GM21619 (cell line): ENCODE results near the gene TSPAN2.
A peak's percentile ranks its signal among the peaks of the same experiment; 100 is the strongest.

ENCODE experiments used
- ATAC-seq: cut with Tn5 transposase; IDR thresholded peaks from one replicate; pipeline ENCODE4 v1.9.1; 2021; ENCODE audit not compliant: unreplicated experiment

TSPAN2 gene

DNA sequence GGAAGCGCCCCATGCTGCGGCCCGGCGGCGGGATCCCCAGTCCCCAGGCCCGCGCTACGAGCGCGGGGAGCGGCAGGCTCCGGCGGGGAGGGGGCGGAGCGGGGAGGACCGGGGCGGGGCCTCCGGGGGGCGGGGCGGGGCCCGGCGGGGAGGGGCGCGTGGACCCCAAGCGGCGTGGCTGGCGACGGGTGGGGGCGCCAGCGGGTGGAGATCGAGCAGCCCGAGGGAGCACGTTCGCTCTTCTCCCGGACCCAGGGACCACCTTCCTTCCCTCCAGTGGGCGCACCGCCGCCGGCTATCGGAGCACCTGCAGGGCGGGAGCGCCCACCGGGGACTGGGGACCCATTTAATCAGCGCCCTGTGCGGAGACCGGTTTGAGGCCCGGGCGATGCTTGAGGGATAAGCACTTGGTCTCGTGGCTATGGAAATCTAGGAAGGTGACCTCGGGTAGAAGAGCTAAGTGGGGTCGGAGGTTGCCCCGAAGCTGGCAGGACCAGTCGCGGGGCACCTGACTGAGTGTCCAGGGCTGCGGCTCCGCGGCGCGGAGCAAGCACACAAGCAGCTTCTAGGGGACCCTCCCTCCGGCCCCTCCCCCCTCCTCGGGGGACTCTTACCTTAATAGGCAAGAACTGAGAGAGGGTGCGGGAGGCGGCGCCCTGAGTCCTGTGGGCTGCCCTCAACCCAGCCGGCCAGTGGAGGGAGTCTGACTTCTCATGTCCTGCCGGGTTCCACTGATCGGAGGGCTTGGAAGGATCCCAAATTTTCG, at the start of gene TSPAN2:
Gene TSPAN2, minus strand, starts transcription at position 84 of the 766 bp plus-strand sequence. Its CDS starts 71 bp downstream, at position 13.
- no peak for ATAC-seq

DNA sequence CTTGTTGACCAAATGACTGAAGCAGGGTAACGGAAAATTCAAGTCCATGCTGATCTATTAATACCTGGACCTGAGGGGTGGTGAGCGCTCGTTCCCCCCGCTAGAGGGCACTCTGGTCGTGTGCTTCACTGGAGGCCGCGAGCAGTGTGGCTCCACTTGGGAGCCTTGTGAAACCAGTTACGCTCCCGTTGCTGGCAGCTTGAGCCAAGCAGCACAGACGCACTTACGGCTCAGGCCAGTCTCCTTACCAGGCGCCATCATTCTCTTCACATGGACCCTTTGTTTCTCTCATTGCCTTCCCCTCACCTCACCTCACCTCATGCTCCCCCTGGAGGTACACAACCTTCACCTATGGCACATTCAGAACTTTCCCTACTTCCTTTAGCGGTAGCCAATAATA, 49.7 kb upstream of the TSPAN2 start:
- peak; percentile 86 for ATAC-seq

DNA sequence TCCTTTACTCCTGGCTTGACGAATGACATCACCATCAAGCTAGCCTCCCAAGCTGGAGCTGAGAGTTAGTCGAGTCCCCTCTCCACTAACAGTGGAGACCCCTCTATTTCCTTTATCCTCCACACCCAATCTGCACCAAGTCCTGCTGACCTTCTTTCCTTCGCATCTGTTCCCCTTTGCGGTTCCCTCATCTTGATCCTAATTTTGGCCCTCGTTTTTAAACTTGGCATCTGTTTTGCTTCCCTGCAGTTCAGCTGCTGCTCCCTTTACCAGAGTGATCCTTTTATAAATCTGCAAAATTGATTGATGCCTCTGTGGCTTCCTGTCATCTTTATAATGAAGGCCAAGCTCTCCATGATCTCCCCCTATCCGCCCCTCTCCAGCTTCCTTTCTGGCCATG, 49.0 kb upstream of the TSPAN2 start:
- no peak for ATAC-seq

DNA sequence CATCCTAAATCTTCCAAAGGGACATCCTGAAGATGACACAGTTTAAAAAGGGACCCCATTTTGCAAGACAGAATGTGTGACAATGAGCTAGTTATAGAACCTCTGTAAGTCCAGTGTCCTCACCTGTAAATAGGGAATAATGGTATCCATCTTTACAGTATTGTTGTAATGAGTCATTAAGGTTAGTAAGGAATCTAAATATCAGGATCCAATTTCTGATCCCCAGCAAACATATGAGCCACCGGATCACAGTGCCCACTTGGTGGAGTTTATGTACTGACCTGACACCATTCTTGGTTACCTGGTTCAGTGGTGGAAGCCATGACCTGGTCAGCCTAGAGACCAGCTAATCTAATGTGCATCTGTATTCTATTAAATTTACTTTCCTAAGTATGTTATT, 47.9 kb upstream of the TSPAN2 start:
- no peak for ATAC-seq

DNA sequence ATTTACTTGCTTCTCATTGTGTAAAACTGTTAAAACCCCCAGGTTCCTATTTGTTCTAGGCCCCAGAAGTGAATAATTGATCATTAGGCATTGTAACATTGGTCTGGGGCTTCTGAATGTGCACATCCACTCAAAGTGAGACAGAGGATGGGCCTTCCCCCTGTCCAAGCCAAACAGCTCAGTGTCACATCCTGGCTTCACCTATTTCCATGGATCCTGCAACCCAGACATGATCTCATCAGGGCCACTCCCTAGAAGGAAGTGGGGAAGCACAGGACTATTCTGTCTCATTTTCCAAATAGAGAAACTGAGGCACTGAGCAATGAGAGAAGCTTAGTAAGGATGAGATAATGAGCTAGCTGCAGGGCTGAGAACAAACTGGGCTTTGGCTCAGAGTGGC, 47.4 kb upstream of the TSPAN2 start:
- ATAC-seq, result no peak

DNA sequence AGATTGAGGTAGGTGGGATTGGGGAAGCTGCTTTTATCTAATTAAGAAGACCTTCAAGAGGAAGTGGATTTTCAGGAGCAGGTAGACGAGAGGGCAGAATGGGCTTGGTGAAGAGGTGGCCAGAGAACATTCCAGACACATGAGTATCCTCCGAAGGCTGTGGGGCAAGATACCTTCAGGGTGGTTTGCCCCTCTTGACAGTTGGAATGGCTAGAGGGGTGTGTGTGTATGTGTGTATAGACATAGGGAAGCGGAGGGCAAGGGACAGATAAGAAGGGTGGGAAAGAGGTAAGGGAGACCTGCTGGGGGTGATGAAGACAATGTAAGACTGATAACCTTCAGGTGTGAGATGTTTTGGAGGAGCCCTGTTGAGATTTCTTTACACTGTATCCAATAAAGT, 46.8 kb upstream of the TSPAN2 start:
- ATAC-seq, result no peak

DNA sequence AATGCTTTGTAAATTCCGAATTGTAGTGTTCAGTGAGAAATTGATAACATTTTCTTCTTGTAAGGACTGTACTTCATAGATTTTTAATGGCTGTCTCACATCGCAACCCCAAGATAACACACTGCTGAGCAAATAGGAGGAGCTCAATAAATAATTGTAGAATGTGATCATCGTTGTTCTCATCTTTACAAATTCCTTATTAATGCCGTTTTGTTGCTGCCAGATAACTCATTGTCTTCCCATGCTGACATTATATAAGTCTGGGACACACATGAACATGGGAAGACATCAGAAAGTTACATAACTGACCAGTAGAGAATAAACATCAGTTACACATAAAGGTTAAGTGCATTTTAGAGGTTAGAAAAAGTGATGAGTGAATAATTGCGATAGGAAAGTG, 46.4 kb upstream of the TSPAN2 start:
- ATAC-seq, result no peak

DNA sequence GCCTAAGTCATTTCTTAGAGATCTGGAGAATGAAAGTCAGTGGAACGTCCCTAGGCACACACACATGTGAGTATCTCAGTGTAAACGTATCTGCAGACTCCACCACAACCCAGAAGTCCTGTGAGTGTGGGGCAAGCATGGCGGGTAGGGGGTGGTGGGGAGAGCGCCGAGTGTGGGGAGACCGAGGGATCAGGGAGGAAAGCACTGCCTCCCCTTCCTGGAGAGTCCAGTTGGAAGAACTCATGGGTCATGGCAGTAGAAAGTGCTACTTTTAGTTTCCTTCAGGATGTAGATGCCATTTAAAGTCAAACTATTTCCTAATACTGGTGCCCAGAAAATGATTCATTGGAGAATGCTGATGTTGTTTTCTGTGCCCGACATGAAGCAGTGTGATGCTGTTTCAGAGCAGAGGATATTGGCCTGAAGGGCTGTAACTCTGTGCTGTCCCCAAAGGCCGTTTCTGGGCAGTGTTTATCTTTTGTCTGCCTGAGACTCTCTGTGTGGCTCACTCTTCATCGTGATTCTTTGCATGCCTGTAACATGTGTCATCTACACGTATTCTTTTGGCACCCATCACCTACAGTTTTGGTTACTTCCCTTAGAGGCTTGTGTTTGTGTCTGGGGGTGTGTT, 45.7 kb upstream of the TSPAN2 start:
- no peak for ATAC-seq

DNA sequence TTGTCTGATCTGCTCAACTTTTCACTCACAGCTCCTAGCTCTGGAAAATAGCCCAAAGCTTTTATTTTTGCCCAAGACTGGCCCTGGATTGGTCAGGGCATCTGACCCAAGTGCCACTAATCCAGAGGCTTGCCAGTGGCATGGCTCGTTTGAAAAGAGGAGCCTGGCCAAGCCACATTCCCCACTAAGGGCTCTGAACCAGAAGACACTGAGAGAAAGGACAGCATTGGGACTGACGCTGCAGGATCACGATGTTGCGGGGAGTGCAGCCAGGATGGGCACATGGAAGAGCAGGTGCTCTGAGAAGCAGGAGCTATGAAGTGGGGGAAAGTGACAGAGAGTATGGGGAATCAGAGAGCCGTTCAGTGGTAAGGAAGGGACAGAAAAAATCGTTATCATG, 44.9 kb upstream of the TSPAN2 start:
- no peak for ATAC-seq

DNA sequence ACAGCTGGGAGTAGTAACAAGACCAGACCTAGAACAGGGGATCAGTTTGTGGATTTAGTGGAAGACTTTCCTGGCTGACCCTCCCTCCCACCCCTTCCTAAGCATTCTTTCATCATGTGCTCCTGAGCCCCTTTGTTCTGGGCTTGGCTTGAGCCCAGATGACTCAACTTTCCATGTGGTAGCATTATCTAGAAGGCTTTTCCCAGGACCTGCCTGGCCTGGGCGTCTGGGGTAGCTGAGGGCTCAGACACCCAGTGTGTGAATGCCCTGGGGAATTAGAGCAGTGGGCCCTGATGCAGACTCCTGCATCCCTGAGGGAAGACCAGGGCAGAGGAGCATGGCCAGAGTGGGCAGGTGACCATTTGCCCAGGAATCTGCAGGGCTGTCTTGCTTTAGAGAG, 44.1 kb upstream of the TSPAN2 start:
- no peak for ATAC-seq

DNA sequence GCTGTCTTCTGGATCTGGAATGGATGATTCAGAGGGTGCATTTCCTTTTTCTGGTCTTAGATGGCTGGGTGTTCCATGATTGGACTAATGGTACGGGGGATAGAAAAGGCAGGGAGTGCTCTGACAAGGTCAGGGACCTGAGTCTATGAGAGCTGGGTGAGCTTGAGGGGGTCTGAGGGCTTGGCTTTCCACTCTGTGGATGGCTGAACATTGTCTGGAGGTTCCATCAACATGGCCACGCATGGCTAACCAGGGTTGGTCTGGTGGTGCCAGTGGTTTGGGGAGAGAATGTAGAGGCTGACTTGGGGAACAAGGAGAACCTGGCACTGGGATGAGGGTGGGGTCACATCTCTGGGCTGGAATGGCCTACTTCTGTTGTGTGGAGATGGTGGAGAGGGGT, 41.5 kb upstream of the TSPAN2 start:
- no peak for ATAC-seq

DNA sequence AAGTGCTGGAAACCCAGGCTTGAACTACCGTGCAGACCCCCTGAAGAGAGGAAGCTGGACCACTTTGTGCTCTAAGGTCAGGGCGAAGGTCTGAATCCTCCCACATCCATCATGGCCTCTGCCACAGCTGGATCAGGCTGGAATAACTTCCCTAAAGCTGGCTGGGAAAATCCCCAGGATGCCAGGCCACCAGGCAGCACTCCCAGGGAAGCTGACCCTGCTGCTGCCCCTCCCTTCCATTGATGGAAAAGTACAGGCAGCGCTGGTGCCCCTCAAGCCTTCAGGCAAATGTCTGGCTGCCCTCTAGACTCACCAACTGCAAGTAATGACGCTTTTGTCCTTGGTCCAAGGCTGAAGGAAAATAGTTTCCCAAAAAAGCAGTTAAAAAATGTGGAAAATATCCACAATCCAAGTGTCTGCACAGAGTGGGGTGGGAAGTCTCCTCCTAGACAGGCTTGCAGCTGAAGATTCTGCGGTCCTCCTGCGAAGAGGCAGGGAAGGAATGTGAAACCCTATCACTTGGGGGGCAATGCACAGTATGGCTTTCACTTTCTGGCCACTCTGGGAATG, 39.9 kb upstream of the TSPAN2 start:
- ATAC-seq, result no peak

DNA sequence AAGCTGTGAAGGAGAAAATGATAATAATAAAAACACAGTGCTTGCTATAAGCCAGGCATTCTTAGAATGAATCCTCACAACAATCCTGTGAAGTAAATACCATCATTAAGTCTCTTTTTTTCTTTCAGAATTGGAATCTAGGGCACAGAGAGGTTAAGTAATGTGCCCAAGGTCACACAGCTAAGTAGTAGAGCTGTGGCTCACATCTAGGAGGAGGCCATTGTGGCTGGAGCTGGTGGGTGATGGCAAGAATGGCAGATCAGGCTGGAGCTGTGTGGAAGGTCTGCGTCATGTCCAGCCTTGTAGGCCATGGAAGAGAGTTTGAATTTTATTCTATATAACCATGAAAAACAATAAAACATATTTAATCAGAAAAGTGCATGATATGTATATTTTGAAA, 38.2 kb upstream of the TSPAN2 start:
- ATAC-seq, result no peak

DNA sequence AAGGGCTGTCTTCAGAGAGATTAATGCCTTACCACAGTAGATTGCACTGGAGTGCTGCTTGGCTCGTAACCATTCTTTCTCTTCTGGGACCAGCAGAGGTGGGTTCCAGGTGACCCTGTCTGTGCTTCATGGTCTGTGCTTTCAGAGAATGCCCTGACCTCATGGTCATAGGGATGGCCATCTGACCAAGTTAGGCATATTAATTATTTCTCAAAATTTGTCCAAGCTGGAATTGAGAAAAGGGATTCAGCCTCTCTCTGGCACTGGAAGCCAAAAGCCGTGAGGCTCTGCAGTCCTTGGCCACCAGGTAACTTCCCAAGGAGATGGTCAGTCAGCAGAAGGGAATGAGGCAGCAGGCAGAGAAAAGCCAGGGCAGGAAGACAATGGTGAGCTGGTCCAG, 37.2 kb upstream of the TSPAN2 start:
- no peak for ATAC-seq

DNA sequence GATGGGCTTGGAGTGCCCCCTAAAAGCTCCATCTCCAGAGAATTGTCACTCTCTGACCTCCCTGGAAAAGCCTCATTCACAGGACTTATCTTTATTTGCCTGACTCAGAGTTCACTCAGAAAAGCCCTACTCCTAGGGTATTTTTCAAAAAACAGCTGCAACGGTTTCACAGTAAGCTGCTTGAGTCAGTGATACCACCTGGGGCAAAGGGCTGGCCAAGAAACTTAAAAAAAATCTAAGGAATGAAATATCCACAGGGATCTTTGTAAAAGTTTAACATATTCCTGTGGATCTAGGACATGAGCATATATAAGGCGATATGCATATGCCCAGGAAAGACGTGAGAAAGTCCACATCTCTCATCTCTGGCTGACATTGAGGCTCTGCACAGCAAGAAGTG, 33.8 kb upstream of the TSPAN2 start:
- ATAC-seq, result no peak

DNA sequence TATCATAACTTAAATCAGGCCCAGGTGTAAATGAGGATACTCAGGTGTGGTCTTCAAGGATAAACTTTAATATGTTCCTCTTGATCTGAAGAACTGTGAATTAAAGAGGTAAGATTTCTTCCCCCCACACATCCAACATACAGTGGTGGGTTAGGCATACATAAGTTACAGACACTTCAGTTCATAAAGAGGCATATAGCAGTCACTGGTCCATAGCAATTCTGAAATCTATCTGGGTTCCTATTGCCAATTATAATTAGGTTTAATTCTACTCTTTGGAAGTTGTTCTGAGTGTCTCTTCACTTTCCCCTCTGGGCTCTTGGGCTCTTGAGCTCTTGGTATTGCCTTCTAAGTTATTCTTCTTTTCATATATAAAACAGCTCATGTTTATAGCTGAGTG, 32.5 kb upstream of the TSPAN2 start:
- ATAC-seq, result no peak

DNA sequence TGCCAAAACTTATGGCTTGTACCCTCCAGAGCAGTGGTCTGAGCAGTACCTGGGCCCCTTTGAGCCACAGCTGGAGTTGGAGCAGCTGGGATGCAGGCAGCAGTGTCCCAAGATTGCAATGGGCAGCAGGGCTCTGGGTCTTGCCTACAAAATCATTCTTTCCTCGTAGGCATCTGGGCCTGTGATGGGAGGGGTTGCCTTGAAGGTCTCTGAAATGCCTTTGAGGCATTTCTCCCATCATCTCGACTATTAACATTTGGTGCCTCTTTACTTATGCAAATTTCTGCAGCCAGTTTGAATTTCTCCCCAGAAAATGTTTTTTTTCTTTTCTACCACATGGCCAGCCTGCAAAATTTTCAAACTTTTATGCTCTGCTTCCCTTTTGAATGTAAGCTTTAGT, 31.0 kb upstream of the TSPAN2 start:
- ATAC-seq, result no peak

DNA sequence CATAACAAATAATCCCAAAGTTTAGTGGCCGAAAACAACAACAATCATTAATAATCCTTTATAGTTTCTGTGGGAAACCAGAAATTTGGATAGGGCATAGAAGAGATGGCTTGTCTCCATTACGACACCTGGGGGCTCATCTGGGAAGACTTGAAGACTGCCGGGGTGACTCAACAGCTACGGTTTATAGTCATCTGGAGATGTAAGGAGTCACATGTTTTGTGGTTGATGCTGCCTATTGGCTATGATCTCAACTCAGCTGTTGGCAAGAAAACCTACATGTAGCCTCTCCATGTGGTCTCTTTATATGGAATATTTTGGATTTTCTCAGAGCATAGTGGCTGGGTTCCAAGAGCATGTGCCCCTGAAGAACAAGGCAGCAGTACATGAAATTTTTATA, 29.3 kb upstream of the TSPAN2 start:
- no peak for ATAC-seq

DNA sequence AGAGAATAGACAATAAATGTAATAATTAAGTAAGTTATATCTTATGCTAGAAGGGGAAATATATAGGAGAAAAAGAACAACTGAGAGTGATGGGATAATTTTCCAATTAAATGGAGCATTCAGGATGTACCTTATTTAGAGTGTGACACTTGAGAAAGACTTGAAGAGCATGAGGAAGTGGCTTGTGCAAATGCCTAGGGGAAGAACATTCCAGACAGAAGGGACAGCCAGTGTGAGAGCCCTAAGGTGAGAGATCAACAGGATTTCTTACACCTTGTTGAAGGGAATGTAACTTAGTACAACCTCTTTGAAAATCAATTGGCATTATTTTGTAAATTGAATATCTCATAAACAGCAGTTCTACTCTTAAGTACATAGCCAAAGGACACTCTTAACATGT, 28.8 kb upstream of the TSPAN2 start:
- ATAC-seq, result no peak

DNA sequence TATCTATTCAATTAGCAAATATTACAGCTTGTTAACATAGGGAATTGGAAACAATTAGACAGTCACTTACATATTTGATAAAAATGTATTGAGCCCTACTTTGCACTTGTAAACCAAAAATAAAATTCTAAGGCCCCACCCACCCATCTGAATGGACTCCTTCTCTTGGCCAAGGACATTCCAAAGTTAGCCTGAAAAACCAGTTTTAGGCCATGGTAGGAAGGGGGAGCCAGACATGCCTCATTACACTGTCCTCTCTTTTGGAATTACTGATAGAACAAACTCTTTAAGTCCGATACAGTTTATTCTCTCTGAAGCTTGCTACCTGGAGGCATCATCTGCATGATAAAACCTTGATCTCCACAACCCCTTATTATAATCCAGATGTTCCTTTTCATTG, 28.0 kb upstream of the TSPAN2 start:
- ATAC-seq, result no peak

DNA sequence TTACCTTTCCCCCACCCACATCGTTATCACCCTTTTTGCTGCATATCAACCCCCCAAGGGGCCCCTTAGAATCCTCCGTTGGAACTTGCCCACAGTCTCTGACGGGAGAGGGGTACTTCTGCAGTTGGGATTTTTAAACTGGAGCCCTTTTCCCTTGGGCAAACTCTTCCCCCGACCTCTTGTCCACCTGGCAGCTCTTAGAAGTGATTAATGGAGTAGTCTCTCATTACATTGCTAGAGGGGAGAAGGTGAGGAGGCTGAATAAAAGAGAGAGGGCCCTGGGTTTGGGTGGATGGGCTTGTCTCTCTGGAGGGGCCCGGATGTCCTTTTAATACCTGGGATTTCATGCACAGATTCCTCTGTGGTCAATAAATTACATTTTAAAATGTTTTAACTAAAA, 27.2 kb upstream of the TSPAN2 start:
- ATAC-seq, result no peak

DNA sequence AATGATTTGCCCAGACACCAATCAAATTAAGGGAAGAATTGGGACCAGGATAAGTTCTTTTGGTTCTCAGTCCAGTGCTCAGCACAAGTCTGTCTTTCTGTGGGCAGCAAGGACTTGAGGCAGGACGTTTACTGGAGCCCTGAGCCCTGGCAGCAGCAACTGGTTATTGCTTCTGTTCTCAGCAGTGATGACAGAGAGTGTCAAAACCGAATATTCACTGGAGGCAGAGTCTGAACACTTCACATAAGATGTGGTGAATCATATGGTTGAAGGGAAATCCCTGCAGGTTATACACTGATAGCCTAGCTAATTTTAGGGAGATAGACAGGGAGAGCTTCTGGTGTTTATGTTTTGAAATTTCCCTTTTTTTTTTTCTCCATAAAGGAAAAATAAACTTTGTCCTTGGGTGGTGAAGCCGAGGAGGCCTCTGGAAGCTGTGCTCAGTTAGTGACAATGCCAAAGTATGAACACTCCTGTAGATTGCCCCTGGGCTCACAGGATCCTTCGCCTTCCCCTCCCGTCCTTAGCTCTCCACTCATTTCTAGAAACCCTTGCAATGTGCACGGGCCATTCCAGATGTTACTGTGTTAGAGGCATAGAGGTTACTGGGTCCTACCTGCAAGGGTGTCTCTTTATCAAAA, 26.3 kb upstream of the TSPAN2 start:
- ATAC-seq, result no peak
